ENCODE results near the gene ANKRD40.

DNA sequence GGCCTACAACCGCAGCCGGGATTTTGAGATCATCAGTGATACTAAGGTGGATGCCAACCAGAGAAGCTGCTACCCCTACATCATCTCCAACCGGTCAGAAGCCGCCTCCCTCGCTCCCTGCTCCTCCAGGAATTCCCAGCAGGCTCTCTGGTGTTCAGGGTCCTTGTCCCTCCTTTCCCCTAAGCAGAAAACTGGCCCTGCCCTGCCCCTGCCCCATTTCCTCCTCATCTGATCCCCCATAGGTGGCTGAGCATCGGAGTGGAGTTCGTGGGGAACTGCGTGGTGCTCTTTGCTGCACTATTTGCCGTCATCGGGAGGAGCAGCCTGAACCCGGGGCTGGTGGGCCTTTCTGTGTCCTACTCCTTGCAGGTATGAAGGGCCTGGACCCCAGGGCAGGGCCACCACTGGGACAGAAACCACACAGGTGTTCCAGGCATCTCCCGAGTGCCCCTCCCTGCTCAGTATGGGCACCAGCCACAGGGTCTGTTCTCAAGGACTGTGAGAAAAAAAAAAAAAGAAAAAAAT lies 29.8 kb downstream of the ANKRD40 start:
- TF ChIP-seq EZH2 (IDR thresholded peaks at IDR 0.05) = no peak
- TF ChIP-seq CTCF (IDR thresholded peaks at IDR 0.05) = no peak
- TF ChIP-seq EZH2phosphoT487 (IDR thresholded peaks at IDR 0.05) = no peak
